Stimulated activated CD4-positive, alpha-beta T cell treated with anti-CD3 and anti-CD28 coated beads, Interleukin-12 subunit alpha, Interleukin-12 subunit beta, amount 100 ng/mL, for 48 hours (primary cell): ENCODE results near the gene SPSB4.
"Not testable (repeated sequence)": the region's sequence is repeated elsewhere in the genome, so short reads cannot be mapped to it uniquely, and the experiment has no call there.

Source experiments
- DNase-seq, 3 donors: peaks; one replicate each; pipeline ENCODE4 v3.0.0-alpha.2; 2020; ENCODE audit warnings: low read depth in 2 of 3, low spot score in 1 of 3

The SPSB4 gene

GRCh38 chr3:141093971-141094684 lies 43.0 kb downstream of the SPSB4 start:
- no peak for DNase-seq

GRCh38 chr3:141094790-141095545 lies 43.8 kb downstream of the SPSB4 start:
- no peak for DNase-seq

- DNase-seq = no peak
Observed at GRCh38 chr3:141095546-141095937, 44.4 kb downstream of the SPSB4 start.

GRCh38 chr3:141096164-141096563 lies 45.0 kb downstream of the SPSB4 start:
- no peak for DNase-seq

GRCh38 chr3:141096981-141097380 lies 45.8 kb downstream of the SPSB4 start:
- no peak for DNase-seq

GRCh38 chr3:141100112-141100511 lies 49.0 kb downstream of the SPSB4 start:
- DNase-seq = no peak

GRCh38 chr3:141100531-141101320 lies 49.6 kb downstream of the SPSB4 start:
- no peak for DNase-seq

GRCh38 chr3:141102372-141102771 lies 51.2 kb downstream of the SPSB4 start:
- DNase-seq = no peak

GRCh38 chr3:141103067-141103466 lies 51.9 kb downstream of the SPSB4 start:
- no peak for DNase-seq

- DNase-seq = no peak
Observed at GRCh38 chr3:141103503-141103902, 52.4 kb downstream of the SPSB4 start.

GRCh38 chr3:141104151-141104821 lies 53.1 kb downstream of the SPSB4 start:
- no peak for DNase-seq

GRCh38 chr3:141105828-141106628 lies 54.9 kb downstream of the SPSB4 start:
- DNase-seq = peak; percentile 21 to 67 (median 39)

GRCh38 chr3:141106842-141107241 lies 55.7 kb downstream of the SPSB4 start:
- DNase-seq = no peak

- DNase-seq = no peak
Observed at GRCh38 chr3:141108039-141108438, 56.9 kb downstream of the SPSB4 start.

- no peak for DNase-seq
Observed at GRCh38 chr3:141109751-141110150, 58.6 kb downstream of the SPSB4 start.

GRCh38 chr3:141110322-141110721 lies 59.2 kb downstream of the SPSB4 start:
- DNase-seq = no peak

- DNase-seq = no peak
Observed at GRCh38 chr3:141111364-141112155, 60.4 kb downstream of the SPSB4 start.

- DNase-seq = no peak
Observed at GRCh38 chr3:141112686-141113297, 61.6 kb downstream of the SPSB4 start.

- DNase-seq = not testable (repeated sequence)
Observed at GRCh38 chr3:141113680-141114079, 62.5 kb downstream of the SPSB4 start.
